GM21528 (cell line): ENCODE data around the gene LPP.

Experiments used
- ATAC-seq: cut with Tn5 transposase; IDR thresholded peaks from one replicate; pipeline ENCODE4 v1.9.1; 2021; ENCODE audit warnings: mild to moderate bottlenecking, moderate library complexity; ENCODE audit not compliant: unreplicated experiment, low FRiP score

LPP gene

GRCh38 chr3:188559072-188559429, 405.1 kb downstream of the LPP start:
- no peak for ATAC-seq

DNA sequence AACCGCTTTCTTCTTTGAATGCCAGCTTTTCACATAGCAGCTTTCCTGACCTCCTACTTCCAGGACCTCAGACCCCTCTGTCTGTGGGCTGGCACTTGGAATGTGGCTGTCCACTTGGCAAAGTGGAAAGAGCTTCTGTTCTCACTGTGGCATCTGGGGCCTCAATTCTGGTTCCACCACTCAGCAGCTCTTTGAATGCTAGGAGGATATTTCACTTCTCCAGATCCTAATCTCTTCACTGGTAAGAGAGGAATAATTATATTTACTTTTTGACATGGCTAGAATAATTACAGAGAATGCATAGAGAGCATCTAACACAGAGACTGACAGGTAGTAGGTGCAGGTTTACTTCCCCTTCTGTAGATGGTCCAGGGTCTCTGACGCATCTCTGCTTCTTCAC, 405.9 kb downstream of the LPP start:
- no peak for ATAC-seq

DNA sequence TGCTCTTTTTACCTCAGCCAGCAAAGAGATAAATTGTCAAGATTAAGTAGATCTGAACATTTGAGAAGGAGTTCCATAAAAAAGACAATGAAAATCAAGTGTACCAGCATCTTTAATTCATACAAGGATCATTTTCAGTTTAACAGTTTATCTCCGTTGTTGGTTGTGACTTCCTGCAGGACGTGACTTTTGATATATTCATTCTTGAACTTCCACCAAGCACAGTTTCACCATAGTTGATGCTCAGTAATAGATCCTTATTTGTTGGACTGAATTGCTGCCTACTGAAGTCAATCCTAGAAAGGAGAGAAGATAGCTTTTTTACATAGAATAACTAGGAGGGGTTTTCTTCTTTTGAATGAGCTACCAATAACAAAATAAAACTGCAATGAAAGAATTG, 408.2 kb downstream of the LPP start:
- no peak for ATAC-seq

GRCh38 chr3:188567478-188568195, 413.7 kb downstream of the LPP start:
- ATAC-seq = no peak

DNA sequence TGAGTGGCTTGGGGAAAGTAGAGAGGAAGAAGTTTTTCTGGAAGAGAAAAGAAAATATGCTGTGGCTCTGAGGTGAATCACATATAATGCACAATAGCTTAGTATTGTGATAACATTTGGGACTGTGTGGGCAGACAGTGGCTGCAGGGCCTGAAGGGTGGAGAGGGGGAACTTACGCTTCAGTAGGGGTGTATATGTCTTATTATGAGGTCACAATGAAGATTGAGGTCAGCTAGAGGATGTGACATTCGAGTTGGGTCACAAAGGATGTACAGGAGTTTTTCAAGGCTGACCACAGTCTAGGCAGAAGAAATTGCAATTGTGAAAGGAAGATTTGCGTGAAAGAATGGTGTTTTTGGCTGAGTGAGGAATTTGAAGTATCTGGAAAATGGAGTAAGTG, 414.8 kb downstream of the LPP start:
- no peak for ATAC-seq

DNA sequence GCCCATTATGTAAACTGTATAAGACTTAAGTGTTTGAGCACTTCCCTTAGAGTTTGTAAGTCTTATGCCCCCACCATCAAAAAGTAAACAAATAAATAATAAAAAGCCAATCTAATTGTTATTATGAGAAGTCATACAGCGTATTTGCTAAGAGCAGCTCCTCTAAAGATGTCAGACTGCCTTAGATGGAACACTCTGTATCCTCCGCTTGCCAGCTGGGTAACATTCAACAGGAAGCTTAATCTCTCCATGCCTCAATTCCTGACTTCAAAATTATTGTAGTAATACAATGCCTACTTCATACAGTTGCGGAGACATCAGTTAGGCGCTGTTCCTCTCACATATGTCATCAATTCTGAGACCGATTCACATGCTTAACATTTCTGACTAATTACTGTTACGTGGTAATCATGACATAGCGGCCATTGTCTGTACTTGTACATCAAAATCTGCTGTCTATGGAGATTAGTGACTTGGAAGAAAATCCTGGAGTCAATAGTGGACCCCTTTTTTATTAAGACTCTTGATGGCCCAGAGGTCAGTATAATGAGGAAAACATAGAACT, 417.7 kb downstream of the LPP start:
- ATAC-seq = no peak

GRCh38 chr3:188573291-188573940, 419.5 kb downstream of the LPP start:
- ATAC-seq = no peak

GRCh38 chr3:188573956-188574355, 420.0 kb downstream of the LPP start:
- ATAC-seq = no peak

DNA sequence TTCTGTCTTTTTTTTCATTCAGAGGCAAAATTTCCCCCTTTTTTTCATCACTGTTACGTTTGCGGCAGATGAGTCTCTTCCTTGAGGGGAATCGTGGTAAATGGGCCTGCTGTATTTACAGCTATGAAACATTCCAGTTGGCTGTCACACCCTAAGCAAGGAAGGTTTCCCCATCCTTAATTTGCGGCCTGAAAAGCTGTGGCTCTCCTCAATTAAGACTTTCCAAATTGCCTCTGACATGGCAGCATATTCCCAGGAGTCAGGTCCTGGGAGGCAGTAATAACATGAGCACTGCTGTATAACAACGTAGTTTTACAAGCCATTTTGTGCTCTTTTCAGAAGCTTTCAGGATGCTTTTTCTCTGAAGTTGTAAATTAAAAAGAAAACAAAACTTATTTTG, 420.9 kb downstream of the LPP start:
- ATAC-seq = no peak

GRCh38 chr3:188575501-188575900, 421.5 kb downstream of the LPP start:
- no peak for ATAC-seq

DNA sequence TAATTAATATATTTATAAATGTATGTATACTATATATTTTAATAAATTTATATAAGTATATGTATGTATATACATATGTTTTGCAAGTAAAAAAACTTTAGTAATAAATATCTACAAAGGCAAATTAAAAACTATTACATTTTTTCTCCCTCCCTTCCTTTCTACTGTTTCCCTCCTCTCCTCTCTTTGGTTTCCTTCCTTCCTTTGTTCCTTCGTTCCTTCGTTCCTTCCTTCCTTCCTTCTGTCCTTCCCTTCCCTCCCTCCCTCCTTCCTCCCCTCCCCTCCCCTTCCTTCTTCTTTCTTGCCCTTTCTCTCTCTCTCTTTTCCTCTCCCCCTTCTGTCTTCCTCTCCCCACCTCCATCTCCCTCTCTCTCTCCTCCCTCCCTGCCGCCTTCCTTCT, 423.6 kb downstream of the LPP start:
- no peak for ATAC-seq

GRCh38 chr3:188578576-188579363, 424.8 kb downstream of the LPP start:
- no peak for ATAC-seq

DNA sequence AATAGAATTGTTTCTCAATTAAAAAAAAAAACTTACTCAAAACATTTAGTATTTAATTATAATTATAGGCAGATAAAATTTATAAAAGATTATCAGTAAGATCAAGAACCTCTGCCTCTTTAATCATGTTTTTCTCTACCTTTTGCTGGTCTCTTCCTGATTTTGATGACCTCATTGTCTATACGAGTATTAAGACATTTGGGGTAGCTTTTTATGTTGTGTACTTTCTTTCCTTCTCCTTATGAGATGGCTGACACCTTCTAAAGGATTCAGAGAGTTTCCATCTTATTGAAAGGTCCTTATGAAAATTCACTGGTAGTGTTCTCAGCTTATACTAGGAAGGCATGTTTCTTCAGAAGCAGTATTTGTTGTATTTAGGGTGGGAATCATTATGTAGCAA, 426.3 kb downstream of the LPP start:
- no peak for ATAC-seq

DNA sequence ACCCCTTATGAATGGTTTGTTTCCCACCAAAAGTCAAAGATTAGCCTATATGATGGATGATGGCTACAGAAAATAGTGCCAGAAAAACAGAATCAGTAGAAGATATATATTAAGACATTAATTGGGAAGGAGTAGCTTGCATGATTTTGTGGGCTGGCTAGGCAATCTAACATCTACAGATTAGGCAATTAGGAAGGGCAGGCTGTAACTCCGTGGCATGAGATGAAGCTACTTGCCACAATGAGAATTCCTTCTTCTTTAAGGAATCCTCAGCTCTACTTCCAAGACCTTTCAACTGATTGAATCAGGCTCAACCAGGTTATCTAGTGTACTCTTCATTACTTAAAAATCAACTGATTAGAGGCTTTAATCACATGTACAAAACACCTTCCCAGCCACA, 426.7 kb downstream of the LPP start:
- ATAC-seq = no peak

DNA sequence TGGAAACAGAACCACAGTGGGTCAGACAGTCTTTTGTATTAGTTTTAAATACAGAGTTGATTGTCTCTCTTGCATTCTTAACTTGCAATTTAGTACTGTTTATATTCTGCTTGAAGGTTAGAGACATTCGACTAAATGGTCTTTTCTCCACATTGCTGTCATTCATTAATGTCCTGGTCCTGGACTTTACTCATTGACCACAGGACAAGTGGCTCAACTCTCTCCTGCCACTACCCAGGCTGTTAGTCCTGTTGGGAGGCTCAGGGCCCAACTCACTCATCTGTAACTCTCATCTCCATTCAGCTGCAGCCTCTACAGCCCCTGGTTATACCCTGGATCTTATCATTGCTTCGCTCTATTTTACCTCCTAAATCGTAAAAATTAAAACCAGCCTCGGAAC, 427.4 kb downstream of the LPP start:
- ATAC-seq = no peak

GRCh38 chr3:188581792-188582191, 427.8 kb downstream of the LPP start:
- no peak for ATAC-seq

GRCh38 chr3:188583341-188584161, 429.6 kb downstream of the LPP start:
- ATAC-seq = no peak

DNA sequence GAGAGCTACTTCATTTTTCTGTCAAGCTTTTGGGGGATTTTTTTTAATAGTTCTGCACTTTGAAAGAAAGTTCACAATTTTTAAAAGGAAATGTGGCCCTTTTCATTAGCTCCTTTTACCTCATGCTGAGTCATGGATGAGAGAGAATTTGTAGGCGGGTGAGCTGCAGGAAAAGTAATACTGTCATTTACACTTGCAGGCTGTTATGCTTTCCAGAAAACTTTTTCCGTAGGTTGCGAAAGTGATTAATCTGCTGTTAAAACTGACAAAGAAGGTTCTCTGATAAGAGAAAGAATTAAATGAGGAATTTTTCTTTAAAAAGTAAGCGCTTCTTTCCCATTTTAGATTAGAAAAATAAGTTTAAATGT, 430.2 kb downstream of the LPP start:
- no peak for ATAC-seq

- ATAC-seq = no peak
These were observed 431.2 kb downstream of the LPP start for GRCh38 chr3:188584958-188585689.

- no peak for ATAC-seq
These were observed 435.1 kb downstream of the LPP start for GRCh38 chr3:188589071-188589470.
